ENCODE data around the gene PXDN. TPM values are rescaled to one million over a fixed set of nuclear protein-coding genes. Genes with fewer than 3 reads are reported as not detected.

PXDN gene
- total and polyA plus RNA-seq, 11 donors = 5.9 to 83.7 (median 28.2) TPM

- H3K4me3 ChIP-seq = no peak overlapping the region
- ATAC-seq = peak in 3 of 4 donors; percentile 16 to 74 (median 67)
Observed at GRCh38 chr2:1675633-1676032, 68.7 kb downstream of the PXDN start.

DNA sequence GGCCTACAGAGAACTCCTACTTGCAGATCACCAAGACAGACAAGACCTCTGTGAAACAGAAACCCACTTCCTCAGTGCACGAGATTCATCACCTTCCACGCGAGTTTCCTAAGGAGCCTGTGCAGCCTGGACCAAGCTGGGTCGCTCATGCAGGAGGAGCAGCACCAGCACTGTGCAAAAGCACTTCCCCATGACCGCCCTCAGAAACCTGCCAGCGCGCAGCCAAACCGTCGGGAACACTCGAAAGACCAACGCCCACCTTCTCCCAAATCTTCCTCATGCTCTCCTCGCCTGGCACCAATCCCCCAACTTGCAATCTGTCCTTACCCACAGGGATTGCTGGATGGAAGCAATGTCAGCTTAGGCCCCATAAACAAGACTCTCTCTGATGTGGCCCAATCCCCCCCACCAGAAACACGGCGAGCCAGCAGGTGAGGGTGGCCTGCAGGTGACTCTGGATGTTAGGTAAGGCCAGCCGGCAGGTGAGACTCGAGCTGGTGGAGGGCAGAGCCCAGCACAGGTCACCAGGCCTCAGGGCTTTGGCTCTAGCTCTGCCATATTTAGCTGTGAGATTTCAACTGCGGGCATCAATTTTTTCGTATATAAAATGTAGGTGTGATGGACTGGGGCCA lies 69.4 kb downstream of the PXDN start:
- Histone ChIP-seq H3K9me3 (no peaks in the 10 kb centered on the region), H3K4me3 (no peak overlapping the region), H3K27me3 (no peaks in the 10 kb centered on the region), H3K36me3 (peaks cover 0 to 98% (median 54%) of the 10 kb centered on the region in 9 donors), H3K4me1 (peaks cover 0 to 6% (median 0%) of the 10 kb centered on the region in 12 donors), H3K27ac (peak overlapping the region in 1 of 12 donors; percentile 87)
- TF ChIP-seq, protein P1, sequence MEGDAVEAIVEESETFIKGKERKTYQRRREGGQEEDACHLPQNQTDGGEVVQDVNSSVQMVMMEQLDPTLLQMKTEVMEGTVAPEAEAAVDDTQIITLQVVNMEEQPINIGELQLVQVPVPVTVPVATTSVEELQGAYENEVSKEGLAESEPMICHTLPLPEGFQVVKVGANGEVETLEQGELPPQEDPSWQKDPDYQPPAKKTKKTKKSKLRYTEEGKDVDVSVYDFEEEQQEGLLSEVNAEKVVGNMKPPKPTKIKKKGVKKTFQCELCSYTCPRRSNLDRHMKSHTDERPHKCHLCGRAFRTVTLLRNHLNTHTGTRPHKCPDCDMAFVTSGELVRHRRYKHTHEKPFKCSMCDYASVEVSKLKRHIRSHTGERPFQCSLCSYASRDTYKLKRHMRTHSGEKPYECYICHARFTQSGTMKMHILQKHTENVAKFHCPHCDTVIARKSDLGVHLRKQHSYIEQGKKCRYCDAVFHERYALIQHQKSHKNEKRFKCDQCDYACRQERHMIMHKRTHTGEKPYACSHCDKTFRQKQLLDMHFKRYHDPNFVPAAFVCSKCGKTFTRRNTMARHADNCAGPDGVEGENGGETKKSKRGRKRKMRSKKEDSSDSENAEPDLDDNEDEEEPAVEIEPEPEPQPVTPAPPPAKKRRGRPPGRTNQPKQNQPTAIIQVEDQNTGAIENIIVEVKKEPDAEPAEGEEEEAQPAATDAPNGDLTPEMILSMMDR (IDR thresholded peaks at IDR 0.05) = no peak
- no peak for TF ChIP-seq POLR2A (IDR thresholded peaks at IDR 0.05)
- no peak for ATAC-seq
- intact Hi-C loops (cut with DNase I) = loop anchor here in 1 of 10 donors (5.0 kb wide), 1 partner anchor 67 kb away; the partner anchor contains the start of gene PXDN
- 83 to 95% (median 91%) methylated on average over 17 to 18 of the region's 18 CpGs for WGBS, 4 donors
- DNase-seq = no peak

More at GRCh38 chr2:1675633-1676032, 68.7 kb downstream of the PXDN start:
- Histone ChIP-seq H3K27me3 (no peaks in the 10 kb centered on the region), H3K9me3 (no peaks in the 10 kb centered on the region), H3K27ac (peak overlapping the region in 1 of 12 donors; percentile 87), H3K36me3 (peaks cover 0 to 99% (median 57%) of the 10 kb centered on the region in 9 donors), H3K4me1 (peaks cover 0 to 6% (median 0%) of the 10 kb centered on the region in 12 donors)
- DNase-seq = peak in 1 of 5 donors; percentile 60
- TF ChIP-seq, protein P1 (IDR thresholded peaks at IDR 0.05) = peak in 2 of 12 donors; percentile 20 to 21
- TF ChIP-seq POLR2A (IDR thresholded peaks at IDR 0.05) = no peak
- 77 to 80% (median 79%) methylated on average over 6 to 8 of the region's 8 CpGs for WGBS, 4 donors
- intact Hi-C loops (cut with DNase I) = no loop called here

- WGBS, 4 donors = 82 to 90% (median 87%) methylated on average over 8 to 9 of the region's 9 CpGs
- intact Hi-C loops (cut with DNase I) = loop anchor here in 1 of 10 donors (5.0 kb wide), 1 partner anchor 68 kb away; the partner anchor contains the start of gene PXDN
Observed at GRCh38 chr2:1674276-1674675, 70.0 kb downstream of the PXDN start.

More at GRCh38 chr2:1674276-1674675, 70.0 kb downstream of the PXDN start:
- no peaks in the 10 kb centered on the region for H3K9me3 ChIP-seq
- peak overlapping the region in 1 of 12 donors; percentile 87 for H3K27ac ChIP-seq
- peaks cover 0 to 99% (median 53%) of the 10 kb centered on the region in 9 donors for H3K36me3 ChIP-seq
- peaks cover 0 to 6% (median 0%) of the 10 kb centered on the region in 12 donors for H3K4me1 ChIP-seq
- no peaks in the 10 kb centered on the region for H3K27me3 ChIP-seq
- TF ChIP-seq, protein P1 (IDR thresholded peaks at IDR 0.05) = no peak
- TF ChIP-seq POLR2A (IDR thresholded peaks at IDR 0.05) = no peak
- no peak overlapping the region for H3K4me3 ChIP-seq
- DNase-seq = no peak
- ATAC-seq = no peak

Measured in heart left ventricle (tissue), 16 donors.